Immature natural killer cell (primary cell): ENCODE measurements around the gene TRIM6. TPM values are rescaled to one million over a fixed set of nuclear protein-coding genes. Genes with fewer than 3 reads are reported as not detected.
A peak's percentile ranks its signal among the peaks of the same experiment; 100 is the strongest.
"Not testable (repeated sequence)": the region's sequence is repeated elsewhere in the genome, so short reads cannot be mapped to it uniquely, and the experiment has no call there.

Experiments used
- DNase-seq, 3 donors: peaks; one replicate each; pipeline ENCODE4 v3.0.0; 2022; ENCODE audit warnings: mixed read lengths in 1 of 3
- H3K27ac Mint-ChIP-seq, 6 donors: one replicate each; pipeline ENCODE4 v1.8.0; 2020; ENCODE audit warnings: mixed read lengths in 6 of 6, mild to moderate bottlenecking in 5 of 6, inconsistent platforms in 4 of 6, moderate library complexity in 3 of 6
- H3K27me3 Mint-ChIP-seq, 3 donors: one replicate each; pipeline ENCODE4 v1.8.0; 2020 to 2021; ENCODE audit warnings: low read depth in 3 of 3, mild to moderate bottlenecking in 3 of 3, mixed read lengths in 3 of 3, moderate library complexity in 3 of 3, inconsistent platforms in 1 of 3
- H3K36me3 Mint-ChIP-seq, 3 donors: one replicate each; pipeline ENCODE4 v1.8.0; 2020; ENCODE audit warnings: mixed read lengths in 3 of 3, inconsistent platforms in 2 of 3, mild to moderate bottlenecking in 2 of 3
- H3K4me1 Mint-ChIP-seq, 2 donors: one replicate each; pipeline ENCODE4 v1.8.0; 2020; ENCODE audit warnings: inconsistent platforms in 2 of 2, mild to moderate bottlenecking in 2 of 2, mixed read lengths in 2 of 2, moderate library complexity in 1 of 2
- H3K4me3 Mint-ChIP-seq, 5 donors: one replicate each; pipeline ENCODE4 v1.8.0; 2020; ENCODE audit warnings: mild to moderate bottlenecking in 5 of 5, mixed read lengths in 5 of 5, inconsistent platforms in 3 of 5, moderate library complexity in 3 of 5
- H3K9me3 Mint-ChIP-seq, 6 donors: one replicate each; pipeline ENCODE4 v1.8.0; 2020; ENCODE audit warnings: mild to moderate bottlenecking in 6 of 6, mixed read lengths in 6 of 6, inconsistent platforms in 4 of 6, moderate library complexity in 3 of 6
- polyA plus RNA-seq, 3 donors: library from polyadenylated mRNA; unstranded; fragments of 300-500 nt; fragmentation: Illumina TruSeq; gene quantifications; one replicate each; pipeline ENCODE4 v1.2.3, GENCODE V29; 2021

Gene TRIM6
- polyA plus RNA-seq, 3 donors from 2014 or later, result not detected

- Mint-ChIP-seq H3K36me3 (peaks cover 0 to 3% (median 0%) of the 10 kb centered on the region in 3 donors), H3K9me3 (peaks cover 0 to 2% (median 0%) of the 10 kb centered on the region in 6 donors), H3K4me3 (no peak overlapping the region), H3K27ac (no peak overlapping the region), H3K27me3 (no peaks in the 10 kb centered on the region), H3K4me1 (peaks cover 21 to 23% of the 10 kb centered on the region in 2 donors)
- no peak for DNase-seq
Observed at GRCh38 chr11:5620651-5621521, 24.4 kb downstream of the TRIM6 start.

GRCh38 chr11:5621580-5621979, 25.1 kb downstream of the TRIM6 start:
- Mint-ChIP-seq H3K4me3 (no peak overlapping the region), H3K27me3 (no peaks in the 10 kb centered on the region), H3K36me3 (peaks cover 0 to 3% (median 0%) of the 10 kb centered on the region in 3 donors), H3K9me3 (peaks cover 0 to 2% (median 0%) of the 10 kb centered on the region in 6 donors), H3K27ac (peak overlapping the region in 1 of 6 donors; percentile 29), H3K4me1 (peaks cover 26 to 30% of the 10 kb centered on the region in 2 donors)
- DNase-seq, result no peak

DNA sequence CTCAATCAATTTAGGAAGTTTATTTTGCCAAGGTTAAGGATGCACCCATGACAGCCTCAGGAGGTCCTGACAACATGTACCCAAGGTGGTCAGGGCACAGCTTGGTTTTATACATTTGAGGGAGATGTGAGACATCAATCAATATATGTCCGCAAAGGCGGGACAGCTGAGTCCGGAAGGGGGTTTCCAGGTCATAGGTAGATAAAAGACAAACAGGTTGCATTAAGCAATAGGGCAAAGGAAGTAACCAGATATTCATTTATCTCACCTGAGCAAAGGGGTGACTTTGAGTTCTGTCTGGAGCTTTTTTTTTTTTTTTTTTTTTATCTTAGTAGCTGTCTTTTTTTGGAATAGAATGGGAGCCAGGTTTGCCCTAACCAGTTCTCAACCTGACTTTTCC, 26.4 kb downstream of the TRIM6 start:
- H3K4me1 Mint-ChIP-seq, result peaks cover 38 to 42% of the 10 kb centered on the region in 2 donors
- H3K27me3 Mint-ChIP-seq, result no peaks in the 10 kb centered on the region
- peak overlapping the region in 1 of 6 donors; percentile 79 for H3K27ac Mint-ChIP-seq
- H3K36me3 Mint-ChIP-seq, result peaks cover 0 to 3% (median 0%) of the 10 kb centered on the region in 3 donors
- H3K9me3 Mint-ChIP-seq, result peaks cover 0 to 2% (median 0%) of the 10 kb centered on the region in 6 donors
- H3K4me3 Mint-ChIP-seq, result peak overlapping the region; percentile 10 to 47 (median 21)
- no peak for DNase-seq

- H3K9me3 Mint-ChIP-seq, result peaks cover 0 to 2% (median 0%) of the 10 kb centered on the region in 6 donors
- H3K27me3 Mint-ChIP-seq, result no peaks in the 10 kb centered on the region
- H3K4me3 Mint-ChIP-seq, result peak within 1 kb of the TSS; percentile 87 to 93 (median 89)
- peak within 1 kb of the TSS; percentile 87 to 94 (median 92) for H3K27ac Mint-ChIP-seq
- peak; percentile 67 to 74 (median 74) for DNase-seq
- peaks cover 0 to 5% (median 3%) of the 10 kb centered on the region in 3 donors for H3K36me3 Mint-ChIP-seq
- peaks cover 44 to 58% of the 10 kb centered on the region in 2 donors for H3K4me1 Mint-ChIP-seq
Observed at GRCh38 chr11:5624489-5625279, 28.2 kb downstream of the TRIM6 start, which contains the start of gene TRIM34. Gene TRIM34 (plus strand): TSS chr11:5625001. CDS start chr11:5632332, 7,331 bp downstream.

DNA sequence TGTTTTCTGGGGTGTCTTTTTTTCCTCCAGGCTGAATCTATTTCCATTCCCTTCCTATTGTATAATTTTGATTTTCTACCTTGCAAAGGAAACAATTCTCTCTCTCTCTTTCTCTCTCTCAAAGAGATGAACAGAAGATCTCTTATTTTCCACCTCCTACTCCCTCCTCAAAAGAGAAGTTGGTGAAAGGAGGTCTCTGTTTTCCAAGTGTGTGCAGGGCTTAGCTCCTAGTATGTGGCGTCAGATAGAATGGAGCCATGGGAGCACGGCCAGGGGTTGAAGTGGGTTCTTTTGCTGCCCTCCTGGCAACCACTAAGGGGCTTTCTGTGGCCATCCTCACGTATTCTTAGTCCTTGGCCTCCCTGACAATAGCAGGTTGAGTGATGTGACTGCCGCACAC, 28.8 kb downstream of the TRIM6 start:
- DNase-seq, result no peak
- H3K4me1 Mint-ChIP-seq, result peaks cover 46 to 61% of the 10 kb centered on the region in 2 donors
- peaks cover under 1 to 8% (median 3%) of the 10 kb centered on the region in 3 donors for H3K36me3 Mint-ChIP-seq
- peak overlapping the region; percentile 87 to 94 (median 92) for H3K27ac Mint-ChIP-seq
- H3K4me3 Mint-ChIP-seq, result peak overlapping the region; percentile 87 to 93 (median 89)
- H3K27me3 Mint-ChIP-seq, result no peaks in the 10 kb centered on the region
- peaks cover 0 to 2% (median 0%) of the 10 kb centered on the region in 6 donors for H3K9me3 Mint-ChIP-seq

DNA sequence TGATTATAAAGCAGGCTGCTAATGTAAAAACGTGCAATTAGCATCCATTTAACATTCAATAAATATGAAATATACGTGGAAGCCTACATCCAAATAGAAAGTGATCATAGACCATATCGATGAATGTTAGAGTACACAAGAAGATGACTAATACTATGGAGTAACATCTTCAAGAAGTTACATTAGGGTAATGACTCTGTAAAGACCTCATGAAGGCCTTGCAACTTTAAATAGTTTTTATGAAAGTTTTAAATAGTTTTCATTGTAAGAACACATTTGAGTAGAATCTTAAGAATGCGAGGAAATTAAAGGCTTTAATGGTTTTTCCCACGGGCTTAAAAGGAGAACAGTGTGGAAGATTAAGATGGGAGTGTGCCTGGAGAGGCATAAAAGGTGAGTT, 29.8 kb downstream of the TRIM6 start:
- Mint-ChIP-seq H3K36me3 (peaks cover 3 to 11% (median 4%) of the 10 kb centered on the region in 3 donors), H3K4me1 (peaks cover 50 to 70% of the 10 kb centered on the region in 2 donors), H3K27me3 (no peaks in the 10 kb centered on the region), H3K4me3 (peak overlapping the region; percentile 87 to 93 (median 89)), H3K9me3 (peaks cover 0 to 2% (median 0%) of the 10 kb centered on the region in 6 donors), H3K27ac (peak overlapping the region; percentile 13 to 94 (median 77))
- no peak for DNase-seq

DNA sequence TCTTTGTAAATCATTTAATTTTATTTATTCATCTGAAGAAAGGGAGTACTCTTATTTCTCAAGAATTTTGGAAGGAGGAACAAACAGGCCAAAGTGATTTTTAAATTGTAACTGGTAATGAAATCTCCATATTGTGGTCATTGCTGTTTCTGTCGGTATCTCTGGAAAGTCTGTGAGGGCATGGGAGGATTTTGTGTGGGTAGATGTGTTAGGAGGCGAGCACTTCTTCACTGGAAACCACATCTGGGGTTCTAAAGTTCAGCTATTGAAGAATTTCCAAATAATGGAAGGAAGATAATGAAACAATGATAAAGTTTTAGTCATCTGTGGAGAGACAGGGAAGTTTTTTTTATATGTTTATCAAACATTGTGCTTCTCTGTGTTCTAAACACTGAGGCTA, 35.0 kb downstream of the TRIM6 start:
- peak overlapping the region in 1 of 5 donors; percentile 6 for H3K4me3 Mint-ChIP-seq
- H3K27me3 Mint-ChIP-seq, result no peaks in the 10 kb centered on the region
- H3K36me3 Mint-ChIP-seq, result peaks cover 28 to 51% (median 31%) of the 10 kb centered on the region in 3 donors
- peak overlapping the region in 3 of 6 donors; percentile 9 to 59 (median 56) for H3K27ac Mint-ChIP-seq
- H3K9me3 Mint-ChIP-seq, result no peaks in the 10 kb centered on the region
- no peak for DNase-seq
- H3K4me1 Mint-ChIP-seq, result peaks cover 34 to 59% of the 10 kb centered on the region in 2 donors

DNA sequence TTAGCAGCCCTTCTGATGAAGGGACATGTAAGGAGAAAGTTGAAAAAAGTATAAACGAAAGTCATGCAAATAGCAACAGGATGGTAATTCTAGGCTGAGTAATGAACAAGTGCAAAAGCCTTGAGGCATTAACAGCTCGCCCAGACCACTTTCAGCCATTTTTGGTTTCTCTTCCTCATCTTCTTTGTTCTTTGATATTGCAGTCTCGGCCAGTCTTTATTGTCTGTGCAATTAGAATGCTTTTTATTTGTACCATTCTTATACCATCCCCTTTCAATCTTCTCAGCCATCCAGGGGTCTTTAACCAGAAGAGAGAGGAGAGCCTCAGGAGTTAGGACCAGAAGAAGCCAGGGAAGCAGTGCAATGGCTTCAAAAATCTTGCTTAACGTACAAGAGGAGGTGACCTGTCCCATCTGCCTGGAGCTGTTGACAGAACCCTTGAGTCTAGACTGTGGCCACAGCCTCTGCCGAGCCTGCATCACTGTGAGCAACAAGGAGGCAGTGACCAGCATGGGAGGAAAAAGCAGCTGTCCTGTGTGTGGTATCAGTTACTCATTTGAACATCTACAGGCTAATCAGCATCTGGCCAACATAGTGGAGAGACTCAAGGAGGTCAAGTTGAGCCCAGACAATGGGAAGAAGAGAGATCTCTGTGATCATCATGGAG, 35.7 kb downstream of the TRIM6 start:
- Mint-ChIP-seq H3K4me1 (peaks cover 29 to 52% of the 10 kb centered on the region in 2 donors), H3K27me3 (no peaks in the 10 kb centered on the region), H3K27ac (peak overlapping the region in 2 of 6 donors; percentile 56 to 60), H3K36me3 (peaks cover 32 to 56% (median 33%) of the 10 kb centered on the region in 3 donors), H3K4me3 (peak overlapping the region in 1 of 5 donors; percentile 6), H3K9me3 (no peaks in the 10 kb centered on the region)
- no peak for DNase-seq

DNA sequence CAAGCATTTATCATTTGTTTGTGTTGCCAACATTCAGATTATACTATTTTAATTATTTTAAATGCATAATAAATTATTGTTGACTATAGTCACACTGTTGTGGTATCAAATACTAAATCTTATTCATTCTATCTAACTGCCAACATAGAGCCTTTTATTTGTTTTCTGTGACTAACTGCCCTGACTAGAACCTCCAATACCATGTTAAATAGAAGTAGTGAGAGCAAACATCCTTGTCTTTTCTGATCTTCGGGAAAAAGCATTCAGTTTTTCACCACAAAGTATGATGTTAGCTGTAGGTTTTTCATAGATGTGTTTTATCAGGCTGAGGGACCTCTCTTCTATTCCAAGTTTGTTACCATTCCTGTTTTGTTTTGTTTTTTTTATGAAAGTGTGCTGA, 43.5 kb downstream of the TRIM6 start:
- no peaks in the 10 kb centered on the region for H3K9me3 Mint-ChIP-seq
- peaks cover 0 to 1% (median 0%) of the 10 kb centered on the region in 3 donors for H3K27me3 Mint-ChIP-seq
- H3K4me3 Mint-ChIP-seq, result no peak overlapping the region
- peaks cover 53 to 88% (median 64%) of the 10 kb centered on the region in 3 donors for H3K36me3 Mint-ChIP-seq
- no peak for DNase-seq
- peaks cover 0 to 3% of the 10 kb centered on the region in 2 donors for H3K4me1 Mint-ChIP-seq
- no peak overlapping the region for H3K27ac Mint-ChIP-seq

DNA sequence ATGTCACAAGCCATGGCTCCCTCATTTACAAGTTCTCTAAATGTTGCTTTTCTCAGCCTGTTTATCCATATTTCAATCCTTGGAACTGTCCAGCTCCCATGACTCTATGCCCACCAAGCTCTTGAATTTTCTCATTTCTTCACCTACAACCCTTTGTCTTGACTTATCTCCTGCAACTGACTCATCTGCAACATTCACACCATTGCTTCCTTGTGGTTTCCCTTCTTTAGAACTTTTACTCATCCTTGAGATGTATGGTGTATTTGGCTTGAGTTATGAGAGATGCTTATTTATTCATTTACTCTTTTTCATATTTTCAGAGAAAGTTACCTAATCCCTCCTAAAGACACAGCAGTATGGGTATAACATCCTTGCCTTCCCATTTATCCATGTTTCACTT, 47.1 kb downstream of the TRIM6 start:
- H3K9me3 Mint-ChIP-seq, result no peaks in the 10 kb centered on the region
- H3K27ac Mint-ChIP-seq, result peak overlapping the region in 1 of 6 donors; percentile 30
- H3K4me1 Mint-ChIP-seq, result peaks cover 0 to 3% of the 10 kb centered on the region in 2 donors
- H3K36me3 Mint-ChIP-seq, result peaks cover 35 to 59% (median 40%) of the 10 kb centered on the region in 3 donors
- H3K4me3 Mint-ChIP-seq, result no peak overlapping the region
- peaks cover 0 to 1% (median 0%) of the 10 kb centered on the region in 3 donors for H3K27me3 Mint-ChIP-seq
- DNase-seq, result no peak

DNA sequence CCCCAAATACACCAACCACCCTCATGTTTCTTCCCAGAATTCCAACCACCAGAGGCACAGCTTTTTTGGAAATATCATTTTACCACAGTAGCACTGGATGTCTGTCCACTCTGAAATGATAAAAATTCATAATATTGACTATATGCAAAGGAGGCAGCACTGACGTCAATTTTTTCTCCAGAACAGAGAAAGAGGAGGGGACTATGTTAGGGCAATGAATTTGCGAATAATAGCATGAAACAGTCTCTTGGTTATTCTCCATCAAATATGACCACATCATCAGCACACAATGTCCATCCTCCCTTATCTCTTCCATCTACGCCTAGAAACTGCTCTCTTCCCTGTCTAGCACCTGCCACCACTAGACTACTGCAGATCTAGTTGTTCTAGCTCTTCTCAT, 49.7 kb downstream of the TRIM6 start:
- Mint-ChIP-seq H3K27ac (no peak overlapping the region), H3K9me3 (no peaks in the 10 kb centered on the region), H3K27me3 (peaks cover 0 to 1% (median 0%) of the 10 kb centered on the region in 3 donors), H3K4me1 (peaks cover 0 to 3% of the 10 kb centered on the region in 2 donors), H3K4me3 (no peak overlapping the region), H3K36me3 (peaks cover 19 to 39% (median 21%) of the 10 kb centered on the region in 3 donors)
- DNase-seq, result no peak

GRCh38 chr11:5655474-5655873, 59.0 kb downstream of the TRIM6 start:
- Mint-ChIP-seq H3K9me3 (no peaks in the 10 kb centered on the region), H3K27me3 (no peaks in the 10 kb centered on the region), H3K4me1 (no peaks in the 10 kb centered on the region), H3K36me3 (peaks cover 9 to 16% (median 14%) of the 10 kb centered on the region in 3 donors), H3K4me3 (no peak overlapping the region), H3K27ac (no peak overlapping the region)
- DNase-seq, result no peak

- not testable (repeated sequence) for H3K4me1 Mint-ChIP-seq, H3K4me3 Mint-ChIP-seq, H3K27ac Mint-ChIP-seq, H3K27me3 Mint-ChIP-seq, H3K9me3 Mint-ChIP-seq, DNase-seq
- peaks cover 9 to 23% (median 14%) of the 10 kb centered on the region in 3 donors for H3K36me3 Mint-ChIP-seq
Observed at GRCh38 chr11:5656956-5657355, 60.5 kb downstream of the TRIM6 start.
